Naive thymus-derived CD4-positive, alpha-beta T cell (primary cell): Measurements from ENCODE around the gene GPR55. TPM values are rescaled to one million over a fixed set of nuclear protein-coding genes. Genes with fewer than 3 reads are reported as not detected.

Source experiments
- ATAC-seq: fragments of 150-1000 bp; cut with Tn5 transposase; 2 replicates; pipeline ENCODE4 v1.10.0; 2021; ENCODE audit warnings: mild to moderate bottlenecking, moderate library complexity
- CTCF ChIA-PET: fragments of 350-600 bp; sonication (Branson Sonifier 250); formaldehyde crosslinking; loops from one replicate; lab custom pipeline; 2021; ENCODE audit warnings: antibody characterized with exemption; lab: Charles Lee
- POLR2A ChIA-PET: fragments of 350-600 bp; sonication (Branson Sonifier 250); formaldehyde crosslinking; loops from one replicate; lab custom pipeline; 2021; ENCODE audit warnings: antibody characterized with exemption, inconsistent platforms; lab: Charles Lee
- DNase-seq, 9 donors: peaks; one replicate each; pipeline versions ENCODE4 v3.0.0 to v3.0.0-alpha.2; 2020 to 2022; ENCODE audit warnings: mixed read lengths in 1 of 9
- H3K27ac ChIP-seq: one replicate; pipeline ENCODE4 v1.7.0; 2013; ENCODE audit warnings: mild to moderate bottlenecking, low read depth, low read length, moderate library complexity
- H3K27me3 ChIP-seq, 2 donors: one replicate each; pipeline ENCODE4 v1.7.0; 2013; ENCODE audit warnings: low read length in 2 of 2, mild to moderate bottlenecking in 2 of 2, moderate library complexity in 2 of 2; ENCODE audit not compliant: control insufficient read depth in 2 of 2, insufficient read depth in 2 of 2
- H3K36me3 ChIP-seq, 3 experiments: 1 replicate in 2 of 3; 2 replicates in 1 of 3; pipeline ENCODE4 v1.7.0; 2013; ENCODE audit warnings: low read length in 3 of 3, mild to moderate bottlenecking in 3 of 3, moderate library complexity in 1 of 3; ENCODE audit not compliant: insufficient read depth in 3 of 3, control insufficient read depth in 2 of 3
- H3K4me1 ChIP-seq, 2 donors: one replicate each; pipeline ENCODE4 v1.7.0; 2013; ENCODE audit warnings: low read length in 2 of 2, mild to moderate bottlenecking in 2 of 2, moderate library complexity in 1 of 2; ENCODE audit not compliant: control insufficient read depth in 2 of 2, insufficient read depth in 2 of 2
- H3K4me3 ChIP-seq: 2 replicates; pipeline ENCODE4 v1.7.0; 2013; ENCODE audit warnings: mild to moderate bottlenecking, low read length
- H3K9me3 ChIP-seq, 3 experiments: 1 replicate in 2 of 3; 2 replicates in 1 of 3; pipeline ENCODE4 v1.7.0; 2013; ENCODE audit warnings: low read length in 3 of 3; ENCODE audit not compliant: control insufficient read depth in 2 of 3
- H3K27ac Mint-ChIP-seq, 9 donors: one replicate each; pipeline ENCODE4 v1.8.0; 2020 to 2022; ENCODE audit warnings: mixed read lengths in 9 of 9, mild to moderate bottlenecking in 8 of 9, moderate library complexity in 5 of 9, inconsistent platforms in 2 of 9
- H3K27me3 Mint-ChIP-seq, 5 donors: one replicate each; pipeline ENCODE4 v1.8.0; 2021 to 2022; ENCODE audit warnings: mixed read lengths in 5 of 5, mild to moderate bottlenecking in 1 of 5
- H3K36me3 Mint-ChIP-seq, 5 donors: one replicate each; pipeline ENCODE4 v1.8.0; 2020 to 2022; ENCODE audit warnings: mixed read lengths in 5 of 5, mild to moderate bottlenecking in 3 of 5, inconsistent platforms in 1 of 5
- H3K4me1 Mint-ChIP-seq, 7 donors: one replicate each; pipeline ENCODE4 v1.8.0; 2020 to 2022; ENCODE audit warnings: mixed read lengths in 7 of 7, mild to moderate bottlenecking in 3 of 7, inconsistent platforms in 1 of 7
- H3K4me3 Mint-ChIP-seq, 10 donors: one replicate each; pipeline ENCODE4 v1.8.0; 2020 to 2022; ENCODE audit warnings: mild to moderate bottlenecking in 10 of 10, mixed read lengths in 10 of 10, moderate library complexity in 6 of 10, inconsistent platforms in 2 of 10
- H3K9me3 Mint-ChIP-seq, 11 donors: one replicate each; pipeline ENCODE4 v1.8.0; 2020 to 2022; ENCODE audit warnings: mixed read lengths in 11 of 11, mild to moderate bottlenecking in 4 of 11, inconsistent platforms in 1 of 11, moderate library complexity in 1 of 11
- intact Hi-C, 2 donors: fragments of 100-400 bp; cut with micrococcal nuclease; formaldehyde crosslinking; loops; one replicate each; pipeline ENCODE4 v1.15.1; 2023
- polyA plus RNA-seq, 2 donors: library from polyadenylated mRNA; unstranded; fragments of 300-500 nt; fragmentation: Illumina TruSeq; gene quantifications; one replicate each; pipeline ENCODE4 v1.2.3, GENCODE V29; 2021
- total RNA-seq, 6 experiments: library from RNA in 5 of 6; stranded (reverse) in 5 of 6; gene quantifications; 1 replicate in 5 of 6; 2 replicates in 1 of 6; pipeline ENCODE4 v1.2.3 and lab custom pipeline; 2021 to 2026

GPR55 gene
- total and polyA plus RNA-seq, 7 experiments from 2014 or later: 1.3 to 8.8 (median 1.6) TPM

DNA sequence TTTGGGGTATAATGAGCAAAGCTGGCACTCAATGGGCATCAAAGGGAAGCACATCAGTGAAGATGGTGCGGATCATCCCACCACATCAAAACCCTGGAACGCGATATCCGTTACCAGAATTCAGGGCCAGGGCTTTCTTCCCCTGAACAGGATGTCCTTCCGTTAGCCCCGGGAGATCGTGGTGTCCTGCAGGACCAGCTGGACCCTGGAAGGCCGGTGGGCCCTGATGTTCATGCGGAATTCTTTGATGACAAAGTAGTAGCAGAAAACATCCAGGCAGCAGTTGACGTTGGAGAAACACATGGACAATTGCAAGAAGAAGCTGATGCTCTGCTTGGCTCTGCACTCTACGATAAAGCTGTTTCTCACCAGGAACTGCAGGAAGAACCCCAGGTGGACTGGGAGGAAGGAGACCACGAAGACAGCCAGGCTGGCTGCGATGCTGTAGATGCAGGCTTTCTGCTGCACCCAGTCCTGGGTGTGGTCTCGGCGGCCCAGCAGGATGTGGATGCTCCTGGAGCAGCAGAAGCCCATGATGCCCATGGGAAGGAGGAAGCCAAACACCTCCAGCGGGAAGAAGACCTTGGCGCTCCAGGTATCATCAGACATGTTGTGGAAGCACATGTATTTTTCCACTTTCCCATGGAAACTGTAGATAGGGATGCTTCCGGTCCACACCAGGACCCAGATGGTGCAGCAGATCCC, 15.0 kb downstream of the GPR55 start:
- ChIA-PET CTCF (interaction anchor here (0.6 to 1.3 kb wide), 3 partner anchors 11 to 61 kb away, joined by 3 to 4 read pairs (median 3); no protein-coding TSS in a partner anchor), POLR2A (interaction anchor here (0.7 kb wide), 1 partner anchor 712 kb away, joined by 3 read pairs; no protein-coding TSS in a partner anchor)
- ATAC-seq: no peak
- H3K27ac ChIP-seq: no peak overlapping the region
- Mint-ChIP-seq H3K9me3 (no peaks in the 10 kb centered on the region), H3K27ac (peak overlapping the region in 2 of 9 donors; percentile 35), H3K4me1 (peaks cover 15 to 43% (median 24%) of the 10 kb centered on the region in 7 donors), H3K36me3 (peaks cover 0 to 11% (median 2%) of the 10 kb centered on the region in 5 donors), H3K4me3 (no peak overlapping the region), H3K27me3 (peaks cover 0 to 36% (median 0%) of the 10 kb centered on the region in 5 donors)
- no peaks in the 10 kb centered on the region for H3K27me3 ChIP-seq
- H3K36me3 ChIP-seq: peaks cover 0 to 8% (median 0%) of the 10 kb centered on the region in 3 experiments
- H3K4me1 ChIP-seq: peaks cover 3 to 10% of the 10 kb centered on the region in 2 donors
- intact Hi-C loops: loop anchor here (10.0 kb wide), 2 partner anchors 85 to 145 kb away; partner anchors contain the start of gene PSMD1 (in 2 of the 2)
- H3K4me3 ChIP-seq: no peak overlapping the region
- no peak for DNase-seq
- no peaks in the 10 kb centered on the region for H3K9me3 ChIP-seq

DNA sequence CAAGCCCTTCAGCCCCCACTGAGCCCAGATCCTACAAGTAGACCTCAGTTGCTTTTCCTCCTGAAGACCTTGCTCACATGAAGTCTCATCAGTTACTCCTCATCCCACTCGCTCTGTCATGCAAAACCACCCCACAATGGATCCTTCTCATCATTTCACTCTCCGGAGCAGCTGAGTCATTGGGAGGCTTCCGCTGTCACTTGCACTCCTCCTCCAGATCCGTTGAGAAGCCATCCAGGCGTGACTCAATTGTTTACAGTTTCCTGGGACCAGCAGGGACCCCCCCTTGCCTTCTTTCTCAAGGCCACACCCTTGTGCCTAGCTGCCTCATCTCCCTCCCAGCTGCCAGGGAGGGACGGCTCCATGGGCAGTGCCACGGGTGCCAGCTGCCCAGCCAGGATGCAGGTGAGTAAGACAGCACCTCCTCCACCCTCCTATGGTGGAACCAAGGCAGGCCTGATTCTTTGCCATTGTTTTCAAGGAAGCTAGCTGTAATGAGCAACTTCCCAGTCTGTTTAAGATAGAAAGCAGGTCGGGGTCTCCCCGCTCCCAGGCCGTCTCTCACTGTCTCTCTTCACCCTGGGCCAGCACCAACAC, 16.3 kb downstream of the GPR55 start:
- Mint-ChIP-seq H3K4me3 (peak overlapping the region in 1 of 10 donors; percentile 13), H3K27me3 (peaks cover 0 to 41% (median 0%) of the 10 kb centered on the region in 5 donors), H3K27ac (peak overlapping the region in 3 of 9 donors; percentile 28 to 76 (median 63)), H3K4me1 (peaks cover 23 to 49% (median 30%) of the 10 kb centered on the region in 7 donors), H3K36me3 (peaks cover 0 to 11% (median 2%) of the 10 kb centered on the region in 5 donors), H3K9me3 (no peaks in the 10 kb centered on the region)
- H3K9me3 ChIP-seq: no peaks in the 10 kb centered on the region
- DNase-seq: peak in 1 of 9 donors; percentile 61
- intact Hi-C loops: loop anchor here (10.0 kb wide), 2 partner anchors 84 to 146 kb away; partner anchors contain the start of gene PSMD1 (in 2 of the 2)
- H3K4me3 ChIP-seq: no peak overlapping the region
- H3K36me3 ChIP-seq: peaks cover 0 to 8% (median 0%) of the 10 kb centered on the region in 3 experiments
- H3K4me1 ChIP-seq: peaks cover 6 to 13% of the 10 kb centered on the region in 2 donors
- ChIA-PET POLR2A (no interaction called here), CTCF (no interaction called here)
- H3K27ac ChIP-seq: no peak overlapping the region
- ATAC-seq: no peak
- no peaks in the 10 kb centered on the region for H3K27me3 ChIP-seq

- Mint-ChIP-seq H3K36me3 (peaks cover 0 to 11% (median 2%) of the 10 kb centered on the region in 5 donors), H3K9me3 (no peaks in the 10 kb centered on the region), H3K27ac (peak overlapping the region in 2 of 9 donors; percentile 63 to 76), H3K4me1 (peaks cover 17 to 45% (median 29%) of the 10 kb centered on the region in 7 donors), H3K27me3 (peaks cover 0 to 43% (median 0%) of the 10 kb centered on the region in 5 donors), H3K4me3 (peak overlapping the region in 1 of 10 donors; percentile 13)
- peak in 1 of 9 donors; percentile 18 for DNase-seq
- Histone ChIP-seq H3K4me3 (no peak overlapping the region), H3K27ac (no peak overlapping the region), H3K27me3 (no peaks in the 10 kb centered on the region), H3K9me3 (no peaks in the 10 kb centered on the region), H3K36me3 (peaks cover 0 to 8% (median 0%) of the 10 kb centered on the region in 3 experiments), H3K4me1 (peaks cover 6 to 13% of the 10 kb centered on the region in 2 donors)
- ChIA-PET CTCF (no interaction called here), POLR2A (no interaction called here)
- no peak for ATAC-seq
- intact Hi-C loops: loop anchor here (10.0 kb wide), 2 partner anchors 83 to 147 kb away; partner anchors contain the start of gene PSMD1 (in 2 of the 2)
Measured at GRCh38 chr2:230908092-230908594, 16.9 kb downstream of the GPR55 start.

GRCh38 chr2:230907361-230908091, 17.5 kb downstream of the GPR55 start:
- Histone ChIP-seq H3K4me3 (no peak overlapping the region), H3K9me3 (no peaks in the 10 kb centered on the region), H3K27ac (no peak overlapping the region), H3K27me3 (no peaks in the 10 kb centered on the region), H3K4me1 (peaks cover 6 to 13% of the 10 kb centered on the region in 2 donors), H3K36me3 (peaks cover 0 to 8% (median 0%) of the 10 kb centered on the region in 3 experiments)
- peak in 1 of 9 donors; percentile 19 for DNase-seq
- peaks cover 0 to 45% (median 0%) of the 10 kb centered on the region in 5 donors for H3K27me3 Mint-ChIP-seq
- peak overlapping the region in 2 of 9 donors; percentile 25 to 51 for H3K27ac Mint-ChIP-seq
- no peak overlapping the region for H3K4me3 Mint-ChIP-seq
- POLR2A ChIA-PET: no interaction called here
- intact Hi-C loops: loop anchor here (10.0 kb wide), 2 partner anchors 83 to 147 kb away; partner anchors contain the start of gene PSMD1 (in 2 of the 2)
- peaks cover 0 to 11% (median 2%) of the 10 kb centered on the region in 5 donors for H3K36me3 Mint-ChIP-seq
- ATAC-seq: no peak
- CTCF ChIA-PET: no interaction called here
- H3K9me3 Mint-ChIP-seq: no peaks in the 10 kb centered on the region
- peaks cover 17 to 45% (median 29%) of the 10 kb centered on the region in 7 donors for H3K4me1 Mint-ChIP-seq

GRCh38 chr2:230906471-230907230, 18.4 kb downstream of the GPR55 start:
- POLR2A ChIA-PET: no interaction called here
- intact Hi-C loops: loop anchor here (10.0 kb wide), 2 partner anchors 82 to 148 kb away; partner anchors contain the start of gene PSMD1 (in 2 of the 2)
- no peak for ATAC-seq

More at GRCh38 chr2:230906471-230907230, 18.4 kb downstream of the GPR55 start:
- CTCF ChIA-PET: interaction anchor here (0.6 to 1.5 kb wide), 2 partner anchors 18 to 39 kb away, joined by 3 to 7 read pairs; partner anchors contain the start of gene GPR55
- no peak overlapping the region for H3K4me3 ChIP-seq
- H3K27ac Mint-ChIP-seq: peak overlapping the region in 1 of 9 donors; percentile 53
- no peak overlapping the region for H3K27ac ChIP-seq
- peaks cover 17 to 45% (median 29%) of the 10 kb centered on the region in 7 donors for H3K4me1 Mint-ChIP-seq
- peaks cover 0 to 8% (median 0%) of the 10 kb centered on the region in 3 experiments for H3K36me3 ChIP-seq
- H3K4me1 ChIP-seq: peaks cover 6 to 13% of the 10 kb centered on the region in 2 donors
- no peaks in the 10 kb centered on the region for H3K9me3 Mint-ChIP-seq
- peak in 1 of 9 donors; percentile 18 for DNase-seq
- peaks cover 0 to 44% (median 0%) of the 10 kb centered on the region in 5 donors for H3K27me3 Mint-ChIP-seq
- H3K36me3 Mint-ChIP-seq: peaks cover 0 to 11% (median 2%) of the 10 kb centered on the region in 5 donors
- H3K27me3 ChIP-seq: no peaks in the 10 kb centered on the region
- no peaks in the 10 kb centered on the region for H3K9me3 ChIP-seq
- peak overlapping the region in 1 of 10 donors; percentile 72 for H3K4me3 Mint-ChIP-seq
